GM19238 (cell line): ENCODE data around the gene JAM3.
"Not testable (repeated sequence)": the region's sequence is repeated elsewhere in the genome, so short reads cannot be mapped to it uniquely, and the experiment has no call there.

Experiments
- DNase-seq: peaks from one replicate; pipeline ENCODE4 v3.0.0; 2011; ENCODE audit warnings: low spot score; ENCODE audit not compliant: insufficient read length

Gene JAM3

GRCh38 chr11:134178032-134178674 lies 109.3 kb downstream of the JAM3 start:
- no peak for DNase-seq

- no peak for DNase-seq
These were observed 112.8 kb downstream of the JAM3 start for GRCh38 chr11:134181707-134182106.

GRCh38 chr11:134188092-134188491 lies 119.2 kb downstream of the JAM3 start:
- not testable (repeated sequence) for DNase-seq

- no peak for DNase-seq
These were observed 127.9 kb downstream of the JAM3 start for GRCh38 chr11:134196756-134197155.

- DNase-seq, result no peak
These were observed 130.7 kb downstream of the JAM3 start for GRCh38 chr11:134199531-134199930.

- DNase-seq, result no peak
These were observed 131.8 kb downstream of the JAM3 start for GRCh38 chr11:134200688-134201087.
